Hindlimb muscle (tissue), 1 donor: Measurements from ENCODE around the gene FRZB. TPM values are rescaled to one million over a fixed set of nuclear protein-coding genes. Genes with fewer than 3 reads are reported as not detected.
A peak's percentile ranks its signal among the peaks of the same experiment; 100 is the strongest.
"Not testable (repeated sequence)": the region's sequence is repeated elsewhere in the genome, so short reads cannot be mapped to it uniquely, and the experiment has no call there.

Source experiments
- DNase-seq: peaks from one replicate; pipeline ENCODE4 v3.0.0-alpha.2; 2013
- polyA plus RNA-seq: library from polyadenylated mRNA; unstranded; fragments of 120-200 nt; gene quantifications from one replicate; pipeline ENCODE4 v1.2.1, GENCODE V29; 2013; ENCODE audit not compliant: insufficient read length

Gene FRZB
- 40.4 TPM for polyA plus RNA-seq

GRCh38 chr2:182866461-182867406 lies at the start of gene FRZB:
Gene FRZB, minus strand, starts transcription at chr2:182866637. Its CDS starts 85 bp downstream, at chr2:182866552.
- DNase-seq, result peak; percentile 80

GRCh38 chr2:182915369-182916326 lies 49.2 kb upstream of the FRZB start:
- no peak for DNase-seq

GRCh38 chr2:182914852-182915251 lies 48.4 kb upstream of the FRZB start:
- no peak for DNase-seq

GRCh38 chr2:182913064-182913463 lies 46.6 kb upstream of the FRZB start:
- DNase-seq, result no peak

GRCh38 chr2:182912518-182912915 lies 46.1 kb upstream of the FRZB start:
- DNase-seq, result no peak

GRCh38 chr2:182911813-182912517 lies 45.5 kb upstream of the FRZB start:
- DNase-seq, result no peak

- no peak for DNase-seq
Observed at GRCh38 chr2:182910965-182911364, 44.5 kb upstream of the FRZB start.

- DNase-seq, result no peak
Observed at GRCh38 chr2:182907081-182907830, 40.8 kb upstream of the FRZB start.

GRCh38 chr2:182906454-182906853 lies 40.0 kb upstream of the FRZB start:
- no peak for DNase-seq

- DNase-seq, result no peak
Observed at GRCh38 chr2:182904844-182905243, 38.4 kb upstream of the FRZB start.

GRCh38 chr2:182903566-182903965 lies 37.1 kb upstream of the FRZB start:
- DNase-seq, result no peak

- DNase-seq, result no peak
Observed at GRCh38 chr2:182901748-182902147, 35.3 kb upstream of the FRZB start.

GRCh38 chr2:182898718-182899117 lies 32.3 kb upstream of the FRZB start:
- no peak for DNase-seq

- DNase-seq, result no peak
Observed at GRCh38 chr2:182897137-182897536, 30.7 kb upstream of the FRZB start.

- no peak for DNase-seq
Observed at GRCh38 chr2:182895798-182896197, 29.4 kb upstream of the FRZB start.

GRCh38 chr2:182895169-182895568 lies 28.7 kb upstream of the FRZB start:
- no peak for DNase-seq

- DNase-seq, result no peak
Observed at GRCh38 chr2:182894174-182894573, 27.7 kb upstream of the FRZB start.

GRCh38 chr2:182893666-182894065 lies 27.2 kb upstream of the FRZB start:
- DNase-seq, result no peak

GRCh38 chr2:182893035-182893434 lies 26.6 kb upstream of the FRZB start:
- not testable (repeated sequence) for DNase-seq

- DNase-seq, result no peak
Observed at GRCh38 chr2:182891611-182892010, 25.2 kb upstream of the FRZB start.

- no peak for DNase-seq
Observed at GRCh38 chr2:182890773-182891378, 24.4 kb upstream of the FRZB start.
